A549 (cell line): ENCODE measurements around the gene ABCA1.

Experiments
- CEBPB ChIP-seq, 2 experiments: fragments of >200 bp in 1 of 2; sonication (Bioruptor Twin) in 1 of 2; formaldehyde crosslinking in 1 of 2; IDR thresholded peaks; 2 replicates each; pipeline ENCODE4 v1.6.1; 2012 to 2016
- CHD2 ChIP-seq: fragments of 150-350 bp; IDR thresholded peaks from 2 replicates; pipeline ENCODE4 v1.6.1; 2014; ENCODE audit warnings: low read length; ENCODE audit not compliant: partially characterized antibody
- CHD4 ChIP-seq: fragments of 200-600 bp; sonication (generic); IDR thresholded peaks from 2 replicates; pipeline ENCODE4 v1.6.1; 2016; ENCODE audit warnings: antibody characterized with exemption, mild to moderate bottlenecking, borderline replicate concordance
- CTCF ChIP-seq: fragments of >200 bp; sonication (Bioruptor Twin); formaldehyde crosslinking; IDR thresholded peaks from 3 replicates; pipeline ENCODE4 v1.5.1; 2016
- E2F6 ChIP-seq: IDR thresholded peaks from 2 replicates; pipeline ENCODE4 v1.6.1; 2012; ENCODE audit warnings: low read depth, borderline replicate concordance
- ESRRA ChIP-seq: fragments of 150-350 bp; IDR thresholded peaks from 2 replicates; pipeline ENCODE4 v1.6.1; 2014; ENCODE audit warnings: mild to moderate bottlenecking, low read length, borderline replicate concordance
- FOSL2 ChIP-seq, 2 experiments: fragments of 450-650 bp in 1 of 2; fragments of >200 bp in 1 of 2; sonication (Bioruptor Twin) in 1 of 2; formaldehyde crosslinking; IDR thresholded peaks; 2 replicates each; pipeline versions ENCODE4 v1.5.0 to v1.6.1; 2016 to 2020; ENCODE audit warnings: mild to moderate bottlenecking in 1 of 2, moderate library complexity in 1 of 2
- JUNB ChIP-seq: fragments of >200 bp; sonication (Bioruptor Twin); formaldehyde crosslinking; IDR thresholded peaks from 2 replicates; pipeline ENCODE4 v1.6.1; 2016
- MAX ChIP-seq: IDR thresholded peaks from 2 replicates; pipeline ENCODE4 v1.6.1; 2012
- POLR2A ChIP-seq: IDR thresholded peaks from 2 replicates; pipeline ENCODE4 v1.6.1; 2012; ENCODE audit warnings: mild to moderate bottlenecking, low read length
- RCOR1 ChIP-seq: fragments of 150-350 bp; IDR thresholded peaks from 2 replicates; pipeline ENCODE4 v1.6.1; 2014; ENCODE audit warnings: antibody characterized with exemption, low read length, low read depth
- RFX5 ChIP-seq: fragments of 450-650 bp; IDR thresholded peaks from 2 replicates; pipeline ENCODE4 v1.7.1; 2014; ENCODE audit warnings: antibody characterized with exemption, mild to moderate bottlenecking, moderate library complexity
- SMC3 ChIP-seq: fragments of >200 bp; sonication (Bioruptor Twin); formaldehyde crosslinking; IDR thresholded peaks from 3 replicates; pipeline ENCODE4 v1.6.1; 2018; ENCODE audit warnings: inconsistent platforms

GRCh38 chr9:104854613-104855012 lies 73.3 kb downstream of the ABCA1 start:
- no peak for TF ChIP-seq CTCF
- TF ChIP-seq POLR2A: no peak
- TF ChIP-seq FOSL2 (IDR thresholded peaks at IDR 0.05): 0 out of 2 replicates have a peak, but pooled peaks have one; percentile 15
- no peak for TF ChIP-seq FOSL2 (CRISPR knock-in tag; IDR thresholded peaks at IDR 0.05)
- no peak for TF ChIP-seq CHD4
- TF ChIP-seq E2F6: no peak
- no peak for TF ChIP-seq RCOR1
- TF ChIP-seq CHD2: no peak
- TF ChIP-seq ESRRA: no peak
- no peak for TF ChIP-seq RFX5
- TF ChIP-seq CEBPB (IDR thresholded peaks at IDR 0.05): peak in 1 of 2 experiments; percentile 23; a peak in 1 of 4 replicates
- no peak for TF ChIP-seq SMC3
- TF ChIP-seq JUNB: no peak
- no peak for TF ChIP-seq MAX
